Adipocyte (in vitro differentiated cells): Measurements from ENCODE around the gene C22orf23.
A peak's percentile ranks its signal among the peaks of the same experiment; 100 is the strongest.

Experiments used
- DNase-seq: peaks from one replicate; pipeline ENCODE4 v3.0.0-alpha.2; 2015; ENCODE audit warnings: low read depth
- H3K27me3 ChIP-seq: replicated peaks from 2 replicates; pipeline ENCODE4 v1.7.0; 2013; ENCODE audit warnings: mild to moderate bottlenecking, low read length, moderate library complexity; ENCODE audit not compliant: control insufficient read depth, insufficient read depth
- H3K36me3 ChIP-seq: 2 replicates; pipeline ENCODE4 v1.7.0; 2013; ENCODE audit warnings: low read length, mild to moderate bottlenecking, moderate library complexity; ENCODE audit not compliant: control insufficient read depth, insufficient read depth, severe bottlenecking
- H3K4me1 ChIP-seq: 2 replicates; pipeline ENCODE4 v1.7.0; 2013; ENCODE audit warnings: mild to moderate bottlenecking, low read length, moderate library complexity; ENCODE audit not compliant: control insufficient read depth, insufficient read depth
- H3K4me3 ChIP-seq: 2 replicates; pipeline ENCODE4 v1.7.0; 2013; ENCODE audit warnings: mild to moderate bottlenecking, low read length, moderate library complexity
- H3K9ac ChIP-seq: 2 replicates; pipeline ENCODE4 v1.7.0; 2013; ENCODE audit warnings: mild to moderate bottlenecking, low read length, moderate library complexity
- H3K9me3 ChIP-seq: 2 replicates; pipeline ENCODE4 v1.7.0; 2013; ENCODE audit warnings: mild to moderate bottlenecking, low read length, moderate library complexity; ENCODE audit not compliant: control insufficient read depth

The C22orf23 gene

DNA sequence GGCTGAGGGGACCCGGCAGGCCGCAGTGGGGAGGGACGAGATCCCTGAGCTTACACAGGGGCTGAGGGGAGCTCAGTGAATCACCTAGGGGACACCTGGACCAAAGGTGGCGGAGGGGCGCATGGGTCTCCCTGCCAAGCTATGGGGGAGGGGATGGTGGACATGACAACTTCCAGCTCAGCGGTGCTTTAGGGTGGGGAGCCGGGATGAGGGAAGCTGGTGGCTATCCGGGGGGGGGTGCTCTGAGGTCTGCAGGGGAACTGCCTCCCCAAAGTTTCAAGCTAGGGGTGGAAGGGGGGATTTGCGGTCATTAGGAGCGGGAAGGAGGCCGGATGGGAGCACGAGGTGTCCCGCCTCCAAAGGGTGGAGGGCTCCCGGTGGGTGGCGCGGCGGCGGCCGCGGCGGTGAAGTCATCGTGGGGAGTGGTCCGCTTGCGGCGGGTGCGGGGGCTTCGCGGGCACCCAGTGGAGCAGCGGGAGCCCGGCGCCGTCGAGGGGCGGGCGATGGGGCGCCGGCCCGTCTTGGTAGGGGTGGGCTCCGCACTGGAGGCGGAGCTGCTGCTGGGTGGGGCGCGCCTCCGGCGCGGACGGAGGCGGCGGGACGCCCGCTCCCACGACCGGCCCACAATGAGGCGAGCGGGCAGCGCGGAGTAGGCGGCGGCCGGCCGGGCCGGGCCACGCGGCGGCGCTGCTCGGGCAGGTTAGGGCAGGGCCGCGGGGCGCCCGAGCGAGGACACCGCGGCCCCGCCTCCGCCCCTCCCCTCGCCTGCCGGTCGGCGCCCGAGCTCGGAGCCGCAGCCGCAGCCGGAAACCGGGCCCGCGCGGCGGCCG, 47.7 kb downstream of the C22orf23 start, which contains the start of gene MICALL1:
MICALL1 (plus strand) TSS at position 764 of the 830 bp plus-strand sequence. CDS start 126 bp downstream, outside the sequence.
- peak within 1 kb of the TSS; percentile 90 for H3K9ac ChIP-seq
- H3K27me3 ChIP-seq, result no peaks in the 10 kb centered on the region
- peak; percentile 89 for DNase-seq
- peak within 1 kb of the TSS; percentile 91 for H3K4me3 ChIP-seq
- peaks cover 42% of the 10 kb centered on the region for H3K4me1 ChIP-seq
- H3K9me3 ChIP-seq, result no peaks in the 10 kb centered on the region
- peaks cover 1% of the 10 kb centered on the region for H3K36me3 ChIP-seq

DNA sequence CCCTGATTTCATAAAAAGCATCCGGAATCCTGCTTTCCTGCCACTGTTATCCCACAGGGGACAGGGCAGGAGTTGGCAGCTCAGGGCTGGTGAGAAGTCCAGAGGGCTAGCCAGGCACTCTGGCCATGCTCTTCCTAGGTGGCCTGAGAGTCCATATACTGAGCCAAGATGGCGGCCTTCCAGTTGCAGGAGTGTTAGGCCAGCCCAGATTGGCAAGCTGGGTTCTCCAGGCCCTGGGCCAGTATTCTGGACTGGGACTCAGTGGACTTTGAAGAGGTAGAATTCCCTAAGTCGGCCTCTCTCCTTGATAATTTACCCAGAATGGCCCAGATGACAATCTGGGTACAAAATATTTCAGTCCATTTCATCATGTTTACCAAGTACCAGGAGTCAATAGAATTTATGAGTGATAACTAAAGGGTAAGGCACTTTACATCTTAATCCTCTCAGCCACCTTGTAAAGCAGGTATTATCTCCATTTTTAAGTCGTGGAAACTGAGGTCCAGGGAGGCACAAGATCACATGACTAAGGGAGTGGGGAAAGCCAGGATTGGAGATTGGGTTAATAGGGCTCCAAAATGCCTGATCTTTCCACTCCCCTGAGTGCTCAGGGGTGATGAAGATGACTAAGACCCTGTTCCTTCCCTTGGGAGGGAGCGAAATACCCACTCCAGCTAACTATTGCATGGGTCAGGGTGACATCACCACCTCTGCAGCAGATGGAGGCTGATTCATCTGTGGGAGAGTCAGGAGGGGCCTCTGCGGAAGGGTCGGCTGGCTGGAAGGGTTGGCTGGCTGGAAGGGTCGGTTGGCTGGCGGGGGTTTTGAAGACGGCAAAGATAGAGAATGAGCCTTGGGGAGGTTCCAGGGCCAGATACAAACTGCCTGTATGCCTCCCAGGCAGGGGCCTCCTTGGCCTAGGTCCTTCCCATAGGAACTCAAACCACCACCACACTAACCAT, 48.5 kb downstream of the C22orf23 start:
- peak; percentile 94 for DNase-seq
- H3K27me3 ChIP-seq, result no peaks in the 10 kb centered on the region
- peak overlapping the region; percentile 91 for H3K4me3 ChIP-seq
- no peaks in the 10 kb centered on the region for H3K9me3 ChIP-seq
- peaks cover 38% of the 10 kb centered on the region for H3K4me1 ChIP-seq
- H3K9ac ChIP-seq, result peak overlapping the region; percentile 90
- H3K36me3 ChIP-seq, result no peaks in the 10 kb centered on the region

DNA sequence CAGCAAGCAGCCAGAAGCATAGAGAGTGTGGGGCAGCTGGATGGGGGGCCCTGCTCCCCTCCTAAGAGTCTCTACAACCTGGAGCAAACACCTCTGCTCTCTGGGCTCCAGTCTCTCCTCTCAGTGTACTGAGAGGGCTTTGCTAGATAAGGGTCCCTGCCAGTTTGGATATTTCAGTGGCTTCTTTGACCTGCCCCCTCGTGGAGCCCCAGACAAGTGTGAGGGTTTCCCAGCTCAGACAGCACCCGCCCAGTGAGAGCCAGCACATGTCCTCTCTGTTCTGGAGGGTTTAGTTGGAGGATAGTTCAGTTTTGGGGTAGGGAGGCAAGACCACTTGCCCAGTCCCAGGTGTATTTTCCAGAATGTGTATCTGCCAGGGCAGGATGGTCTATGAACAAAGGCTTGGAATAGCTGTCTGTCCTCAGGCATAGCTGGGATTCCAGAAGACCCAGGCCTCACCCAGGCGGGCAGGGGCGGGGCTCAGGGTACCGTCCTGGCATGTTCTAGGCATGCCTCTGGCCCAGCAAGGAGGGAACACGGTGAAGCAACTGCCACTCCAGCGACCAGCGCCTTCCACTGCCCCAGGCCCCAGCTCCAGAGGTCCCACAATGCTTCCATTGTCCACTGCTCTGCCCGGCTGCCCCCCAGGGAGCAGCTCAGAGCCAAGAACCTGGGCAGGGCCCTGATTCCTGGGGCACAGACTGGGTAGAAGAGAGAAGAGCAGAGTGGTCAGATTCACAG, 54.8 kb downstream of the C22orf23 start:
- DNase-seq, result peak; percentile 48

DNA sequence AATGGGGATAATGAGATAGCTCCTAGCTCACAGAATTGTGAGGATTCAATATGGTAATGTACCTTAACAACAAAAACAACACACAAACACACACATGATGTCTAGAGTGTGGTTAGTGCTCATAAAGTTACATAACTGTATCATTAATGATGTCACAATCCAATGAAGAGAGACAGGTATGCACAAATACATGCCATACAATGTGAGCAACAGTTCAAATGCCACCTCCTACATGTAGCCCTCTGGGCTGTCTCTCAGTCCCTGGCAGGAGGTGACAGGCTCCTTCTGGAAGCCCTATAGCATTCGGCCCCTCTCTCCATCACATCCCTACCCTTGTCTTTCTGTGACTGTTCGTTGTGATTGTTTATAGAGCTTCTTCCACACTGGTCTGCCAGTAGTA, 55.6 kb downstream of the C22orf23 start:
- no peak overlapping the region for H3K4me3 ChIP-seq
- no peak for DNase-seq

More for the DNA sequence above, 54.8 kb downstream of the C22orf23 start:
- Histone ChIP-seq H3K27me3 (no peaks in the 10 kb centered on the region), H3K36me3 (no peaks in the 10 kb centered on the region), H3K4me1 (peaks cover 42% of the 10 kb centered on the region), H3K4me3 (no peak overlapping the region), H3K9ac (peak overlapping the region; percentile 9), H3K9me3 (no peaks in the 10 kb centered on the region)

DNA sequence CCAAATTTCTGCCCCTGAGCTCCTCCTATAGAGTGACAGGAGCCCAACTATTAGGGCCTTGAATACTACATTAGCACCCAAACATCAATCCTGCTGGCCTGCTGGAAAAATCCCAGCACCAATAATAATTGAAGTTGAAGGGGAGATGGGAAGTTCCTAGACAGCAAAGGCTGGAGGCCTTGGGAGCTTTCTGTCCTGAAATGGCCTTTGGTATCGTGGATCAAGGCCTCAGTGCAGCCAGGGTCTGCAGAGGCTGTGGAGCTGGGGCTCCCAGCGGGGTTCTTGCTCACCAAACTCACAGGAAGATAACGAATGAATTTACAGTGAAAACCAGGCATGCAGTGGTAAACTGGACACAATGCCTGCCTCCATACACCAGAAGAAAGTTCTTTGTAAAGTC, 56.5 kb downstream of the C22orf23 start:
- no peak for DNase-seq
- H3K27me3 ChIP-seq, result no peaks in the 10 kb centered on the region
- H3K4me1 ChIP-seq, result peaks cover 59% of the 10 kb centered on the region
- H3K9ac ChIP-seq, result peak overlapping the region; percentile 65
- H3K4me3 ChIP-seq, result no peak overlapping the region
- H3K9me3 ChIP-seq, result no peaks in the 10 kb centered on the region
- peaks cover 2% of the 10 kb centered on the region for H3K36me3 ChIP-seq

More for the DNA sequence above, 55.6 kb downstream of the C22orf23 start:
- no peaks in the 10 kb centered on the region for H3K36me3 ChIP-seq
- no peaks in the 10 kb centered on the region for H3K9me3 ChIP-seq
- H3K4me1 ChIP-seq, result peaks cover 50% of the 10 kb centered on the region
- no peaks in the 10 kb centered on the region for H3K27me3 ChIP-seq
- H3K9ac ChIP-seq, result no peak overlapping the region

DNA sequence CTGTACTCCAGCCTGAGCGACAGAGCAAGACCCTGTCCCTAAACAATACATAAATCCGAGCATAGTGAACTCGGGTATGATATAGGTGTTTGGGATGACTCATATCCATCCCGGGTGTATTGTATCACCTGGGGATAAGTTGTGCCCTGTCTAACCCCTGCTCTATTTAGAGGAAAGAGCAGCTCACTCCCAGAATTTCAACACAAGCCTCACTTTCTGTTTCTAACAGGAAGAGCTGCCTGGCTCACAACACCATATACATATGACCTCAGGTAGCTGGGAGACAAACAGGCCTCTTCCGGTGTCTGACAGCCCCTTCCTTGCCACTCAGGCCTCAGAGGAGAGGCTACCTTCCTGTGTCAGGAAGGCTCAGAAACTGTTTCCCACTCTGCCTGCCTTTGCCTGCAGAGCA, 57.2 kb downstream of the C22orf23 start:
- peaks cover 6% of the 10 kb centered on the region for H3K36me3 ChIP-seq
- no peaks in the 10 kb centered on the region for H3K9me3 ChIP-seq
- H3K9ac ChIP-seq, result peak overlapping the region; percentile 65
- H3K4me3 ChIP-seq, result no peak overlapping the region
- peaks cover 64% of the 10 kb centered on the region for H3K4me1 ChIP-seq
- H3K27me3 ChIP-seq, result no peaks in the 10 kb centered on the region
- DNase-seq, result no peak

DNA sequence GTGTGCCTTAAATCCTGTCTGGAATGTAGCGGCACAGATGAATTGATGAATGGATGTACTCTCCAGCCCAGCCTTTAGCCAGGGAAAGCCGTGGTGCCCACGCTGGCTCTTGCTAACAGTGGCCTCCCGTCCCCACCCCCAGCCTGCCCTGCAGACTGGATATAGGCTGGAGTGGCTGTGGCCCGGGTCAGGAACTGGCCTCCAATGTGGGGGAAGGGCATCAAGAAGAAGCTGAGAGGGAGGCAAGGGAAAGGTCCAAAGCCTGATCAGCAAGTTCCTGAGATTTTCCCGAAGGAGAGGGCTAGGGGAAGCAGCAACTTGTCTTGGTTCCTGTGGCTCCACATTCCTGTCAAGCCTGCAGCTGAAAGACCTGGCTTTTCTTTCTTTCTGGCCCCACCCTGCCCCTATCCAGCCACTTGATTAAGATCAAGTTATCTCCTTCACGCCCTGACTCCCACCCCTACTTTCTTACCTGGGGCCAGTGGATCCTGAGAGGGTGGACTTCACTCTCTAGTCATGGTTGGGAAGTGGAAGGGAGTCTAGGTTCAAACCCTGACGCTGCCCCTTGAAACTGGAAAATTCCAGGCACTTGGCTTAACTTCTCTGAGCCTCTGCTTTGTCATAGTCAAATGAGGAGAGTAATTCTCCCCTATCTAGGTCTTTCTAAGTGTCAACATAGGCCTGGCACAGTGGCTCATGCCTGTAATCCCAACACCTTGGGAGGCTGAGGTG, 58.3 kb downstream of the C22orf23 start:
- Histone ChIP-seq H3K9me3 (no peaks in the 10 kb centered on the region), H3K36me3 (peaks cover 9% of the 10 kb centered on the region), H3K9ac (no peak overlapping the region), H3K4me3 (no peak overlapping the region), H3K4me1 (peaks cover 64% of the 10 kb centered on the region), H3K27me3 (no peaks in the 10 kb centered on the region)
- no peak for DNase-seq

DNA sequence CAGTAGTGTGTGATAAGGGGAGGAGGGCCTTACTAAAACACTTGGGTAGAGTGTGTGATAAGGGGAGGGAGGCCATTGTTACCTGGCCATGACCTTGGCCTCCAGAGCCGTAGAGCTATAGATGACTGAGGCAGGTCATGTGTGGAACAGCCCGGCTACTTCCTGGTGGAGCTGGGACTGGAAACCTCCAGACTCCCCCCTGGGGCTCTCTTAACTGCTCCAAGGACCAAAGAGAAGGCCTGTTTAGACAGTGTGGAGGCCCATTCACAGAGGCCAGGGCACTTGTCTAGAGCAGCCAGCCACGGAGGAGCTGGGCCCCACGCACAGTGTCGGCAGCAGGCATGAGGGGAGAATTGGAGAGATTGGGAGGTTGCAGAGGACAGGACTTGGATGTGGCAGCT, 59.8 kb downstream of the C22orf23 start:
- no peak for DNase-seq
- peaks cover 58% of the 10 kb centered on the region for H3K4me1 ChIP-seq
- no peaks in the 10 kb centered on the region for H3K9me3 ChIP-seq
- no peak overlapping the region for H3K9ac ChIP-seq
- H3K4me3 ChIP-seq, result no peak overlapping the region
- H3K36me3 ChIP-seq, result peaks cover 24% of the 10 kb centered on the region
- no peaks in the 10 kb centered on the region for H3K27me3 ChIP-seq
